GM15510 (cell line): Measurements from ENCODE around the gene TMEM63A.

Experiments used
- POLR2A ChIP-seq: IDR thresholded peaks from 3 replicates; pipeline ENCODE4 v1.6.1; 2011; ENCODE audit warnings: borderline replicate concordance; ENCODE audit not compliant: insufficient read length; ENCODE audit errors: extremely low read depth

Gene TMEM63A

DNA sequence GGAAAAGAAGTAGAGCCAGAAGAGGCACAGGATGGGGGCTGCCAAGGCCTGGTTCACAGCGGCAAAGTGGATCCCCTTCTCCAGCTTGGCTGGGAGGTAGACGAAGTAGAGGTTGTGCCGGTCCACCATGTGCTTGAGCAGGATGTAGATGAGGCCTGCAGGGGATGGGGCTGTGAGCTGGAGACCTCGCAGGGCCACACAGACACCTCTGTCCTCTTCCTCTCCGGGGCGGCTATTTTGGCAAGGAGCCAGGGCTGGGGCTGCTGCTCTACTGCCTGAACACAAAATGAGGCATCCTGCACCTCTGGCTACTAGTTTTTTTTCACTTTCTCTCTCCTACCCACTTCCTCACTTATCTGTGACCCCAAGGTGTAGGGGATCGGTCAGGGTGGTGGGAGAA, 32.3 kb downstream of the TMEM63A start:
- TF ChIP-seq POLR2A = no peak

DNA sequence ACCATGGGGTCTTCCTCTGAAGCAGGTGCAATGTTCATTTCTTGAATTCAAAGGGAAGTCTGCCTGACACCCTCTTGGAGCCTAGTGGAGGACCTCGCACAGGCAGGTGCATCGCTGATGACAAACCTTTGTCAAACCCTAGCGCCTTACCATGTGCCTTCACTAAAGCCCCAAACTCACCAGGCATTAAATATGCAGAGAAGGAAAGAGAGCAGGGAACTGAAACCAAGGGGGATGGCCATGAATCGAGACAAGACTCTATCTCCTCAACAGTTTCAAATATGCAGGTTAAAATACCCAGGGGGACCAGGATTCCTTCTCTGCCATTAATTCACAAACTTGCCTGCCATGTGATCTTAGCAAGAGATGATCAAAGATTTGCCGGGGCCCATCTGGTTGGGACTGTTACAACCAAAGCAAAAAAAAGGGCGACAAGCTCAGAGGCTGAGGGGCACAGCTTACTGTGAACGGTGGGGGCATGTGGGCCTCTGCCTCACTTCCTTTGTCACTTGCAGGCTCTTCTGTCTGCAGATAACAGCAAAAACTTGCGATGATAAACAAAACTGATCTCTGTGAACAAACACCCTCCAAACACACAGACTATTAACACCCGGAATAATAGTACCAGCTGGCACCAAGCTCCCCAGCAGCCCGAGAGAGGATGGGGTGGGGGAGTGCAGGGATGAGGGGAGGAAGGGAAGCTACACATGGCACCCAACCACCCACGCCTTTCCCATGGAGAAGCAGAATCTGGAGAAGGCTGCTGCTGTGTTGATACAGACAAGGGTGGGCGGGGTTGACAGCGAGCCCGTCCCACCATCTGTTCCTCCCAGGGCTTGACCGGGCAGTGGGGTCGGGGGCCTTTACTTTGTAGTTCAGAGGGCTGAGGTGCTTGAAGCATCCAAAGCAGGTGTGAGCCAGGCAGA, 33.9 kb downstream of the TMEM63A start:
- TF ChIP-seq POLR2A = no peak

DNA sequence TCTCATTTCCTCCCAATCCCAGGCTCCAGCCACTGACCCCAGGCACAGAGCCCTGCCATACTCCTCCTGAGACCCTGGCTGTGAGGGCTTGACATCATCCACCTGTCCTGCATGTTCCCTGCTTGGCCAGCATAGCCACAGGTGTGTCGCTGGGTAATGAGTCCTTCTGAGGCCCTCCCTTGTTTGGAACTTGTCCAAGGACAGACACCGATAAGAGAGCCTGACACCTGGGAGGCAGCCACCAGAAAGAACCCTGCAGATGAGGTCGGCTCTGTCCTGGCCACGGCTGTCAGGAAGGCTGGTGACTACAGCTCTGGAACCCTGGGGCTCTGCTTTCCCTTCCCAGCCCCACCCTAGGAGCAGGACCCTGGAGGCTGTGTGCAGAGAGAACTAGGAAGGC, 34.6 kb downstream of the TMEM63A start:
- no peak for TF ChIP-seq POLR2A

DNA sequence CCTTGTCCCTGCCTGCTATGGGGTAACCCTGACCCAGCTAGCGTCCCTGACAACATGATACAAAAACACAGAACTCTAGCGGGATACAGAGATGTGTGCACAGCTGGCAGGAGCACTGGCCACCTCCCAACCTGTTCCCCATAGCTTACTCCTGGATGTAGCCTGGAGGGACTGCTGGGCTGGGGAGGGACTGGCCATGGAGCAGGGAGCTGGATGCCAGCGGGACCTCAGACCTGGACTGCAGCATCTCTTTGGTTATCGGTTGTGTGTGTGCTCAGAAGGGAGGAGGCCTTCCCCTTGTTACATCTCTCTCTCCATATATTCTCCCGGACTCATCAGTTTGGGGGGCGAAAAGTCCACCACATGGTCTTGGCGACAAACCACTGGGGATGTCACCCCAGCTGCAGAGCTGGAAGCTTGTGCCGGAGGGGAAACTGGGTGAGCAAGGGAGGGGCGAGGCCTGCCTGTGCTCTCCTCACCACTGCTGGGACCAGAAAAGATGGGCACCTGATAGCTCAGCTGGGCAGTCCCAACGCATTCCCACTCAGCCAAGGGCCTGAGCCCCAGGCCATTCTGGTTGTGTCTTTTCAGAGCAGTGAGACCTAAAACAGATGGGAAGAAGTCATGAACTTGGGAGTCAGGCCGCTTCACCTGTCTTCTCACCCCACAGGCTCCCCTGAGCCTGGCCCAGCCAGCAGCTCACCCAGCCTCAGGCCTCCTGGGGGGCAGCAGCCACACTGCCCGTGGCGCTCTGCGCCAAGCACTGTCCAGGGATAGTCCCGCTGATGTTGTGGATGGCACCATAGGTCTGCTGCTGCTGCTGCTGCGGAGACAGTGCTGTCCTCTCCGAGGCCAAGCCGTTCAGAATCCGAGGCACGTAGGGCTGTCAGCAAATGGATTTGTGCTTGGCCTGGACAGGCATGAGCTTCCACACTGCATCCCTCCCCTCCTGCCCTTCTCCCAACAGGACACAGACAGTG, 35.6 kb downstream of the TMEM63A start:
- TF ChIP-seq POLR2A = no peak

DNA sequence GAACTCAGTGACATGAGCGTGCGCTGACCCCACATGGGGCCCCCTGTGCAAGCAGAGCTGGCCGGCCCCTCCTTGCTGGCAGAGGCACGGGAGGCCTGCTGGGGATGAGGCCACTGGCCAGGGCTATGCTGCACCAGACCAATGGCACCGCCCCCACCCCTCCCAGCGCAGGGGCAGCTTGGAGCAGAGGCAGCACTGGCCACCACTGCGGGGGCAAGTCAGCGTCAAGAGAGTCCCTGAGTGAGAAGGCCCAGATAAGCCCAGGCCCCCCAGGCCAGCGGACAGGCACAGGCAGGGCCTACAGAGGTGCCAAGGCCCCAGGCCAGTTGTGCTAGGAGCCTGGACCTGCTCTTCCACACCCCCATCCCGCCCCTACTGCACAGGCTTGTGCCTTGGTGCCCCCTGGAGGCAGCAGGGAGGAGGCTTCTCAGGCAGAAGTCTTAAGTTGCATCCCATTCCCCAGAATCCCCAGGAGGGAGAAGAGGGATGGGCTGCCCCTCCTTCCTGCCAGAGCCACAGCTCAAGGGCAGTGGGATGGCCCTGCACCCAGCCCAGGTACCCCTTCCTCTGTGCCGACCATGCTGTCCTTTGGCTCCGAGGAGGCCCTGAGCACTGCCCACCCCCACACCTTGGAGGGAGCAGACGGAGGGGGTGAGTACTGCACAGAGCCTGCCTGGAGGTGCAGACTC, 36.5 kb downstream of the TMEM63A start:
- no peak for TF ChIP-seq POLR2A

DNA sequence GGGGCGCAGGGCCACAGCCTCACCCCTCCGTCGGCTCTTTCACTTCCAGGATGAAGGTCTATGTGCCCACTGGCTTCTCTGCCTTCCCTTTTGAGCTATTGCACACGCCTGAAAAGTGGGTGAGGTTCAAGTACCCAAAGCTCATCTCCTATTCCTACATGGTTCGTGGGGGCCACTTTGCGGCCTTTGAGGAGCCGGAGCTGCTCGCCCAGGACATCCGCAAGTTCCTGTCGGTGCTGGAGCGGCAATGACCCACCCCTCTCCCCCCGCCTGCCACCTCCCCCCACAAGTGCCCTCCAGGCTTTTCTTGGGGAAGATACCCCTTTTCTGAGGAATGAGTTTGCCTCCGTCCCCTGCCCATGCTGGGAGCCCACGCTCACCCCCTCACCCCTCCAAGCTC, 37.1 kb downstream of the TMEM63A start:
- TF ChIP-seq POLR2A = no peak

DNA sequence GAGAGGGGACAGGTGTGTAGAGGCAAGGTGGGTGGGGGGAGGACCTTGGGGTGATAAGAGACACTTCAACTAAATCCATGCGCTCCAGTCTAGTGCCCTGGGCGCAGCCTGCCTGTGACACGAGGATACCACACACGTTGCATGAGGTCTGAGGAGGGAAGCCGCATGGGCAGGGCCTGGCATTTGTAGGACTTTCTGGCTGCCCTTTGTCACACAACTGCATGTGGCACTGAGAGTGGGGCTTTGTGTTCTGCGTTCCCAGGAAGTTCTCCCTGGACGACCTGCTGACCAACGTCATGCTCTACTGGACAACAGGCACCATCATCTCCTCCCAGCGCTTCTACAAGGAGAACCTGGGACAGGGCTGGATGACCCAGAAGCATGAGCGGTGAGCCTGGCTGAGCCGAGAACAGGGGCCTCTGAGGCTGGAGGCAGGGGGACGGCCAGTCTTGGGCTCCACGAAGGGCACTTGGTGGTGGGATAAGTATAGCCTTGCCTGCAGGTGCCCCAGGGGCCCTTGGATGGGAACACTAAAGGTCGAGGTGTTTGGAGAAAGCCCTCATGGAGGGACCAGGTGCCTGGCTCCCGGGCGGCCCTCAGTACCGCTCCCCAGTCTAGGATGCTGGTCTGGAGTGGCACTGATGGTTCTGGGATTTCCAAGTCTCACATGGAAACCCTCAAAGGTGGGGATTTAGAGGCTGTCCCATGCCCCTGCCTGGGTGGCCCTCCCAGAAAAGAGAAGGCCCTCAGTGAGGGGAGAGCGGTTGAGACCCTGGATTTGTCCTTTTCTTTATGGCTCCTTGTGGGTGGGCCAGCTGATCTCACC, 37.7 kb downstream of the TMEM63A start:
- no peak for TF ChIP-seq POLR2A

DNA sequence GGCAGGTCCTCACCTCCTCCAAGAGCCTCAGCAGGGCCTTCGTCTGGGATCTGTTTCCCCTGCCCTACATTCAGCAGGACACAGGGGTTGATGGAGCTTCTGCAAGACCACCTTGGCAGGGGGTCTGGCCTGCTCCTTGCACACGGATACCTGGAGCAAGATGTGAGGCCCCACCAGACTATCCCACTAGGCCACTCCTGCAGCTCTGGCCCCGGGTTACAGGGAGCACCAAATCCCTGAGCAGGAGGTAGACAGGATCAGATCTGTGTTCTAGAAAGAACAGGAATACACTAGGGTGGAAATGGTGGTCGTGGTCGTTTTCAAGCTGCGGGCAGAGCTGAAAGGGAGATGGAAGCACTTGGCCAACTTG, 38.8 kb downstream of the TMEM63A start:
- no peak for TF ChIP-seq POLR2A

DNA sequence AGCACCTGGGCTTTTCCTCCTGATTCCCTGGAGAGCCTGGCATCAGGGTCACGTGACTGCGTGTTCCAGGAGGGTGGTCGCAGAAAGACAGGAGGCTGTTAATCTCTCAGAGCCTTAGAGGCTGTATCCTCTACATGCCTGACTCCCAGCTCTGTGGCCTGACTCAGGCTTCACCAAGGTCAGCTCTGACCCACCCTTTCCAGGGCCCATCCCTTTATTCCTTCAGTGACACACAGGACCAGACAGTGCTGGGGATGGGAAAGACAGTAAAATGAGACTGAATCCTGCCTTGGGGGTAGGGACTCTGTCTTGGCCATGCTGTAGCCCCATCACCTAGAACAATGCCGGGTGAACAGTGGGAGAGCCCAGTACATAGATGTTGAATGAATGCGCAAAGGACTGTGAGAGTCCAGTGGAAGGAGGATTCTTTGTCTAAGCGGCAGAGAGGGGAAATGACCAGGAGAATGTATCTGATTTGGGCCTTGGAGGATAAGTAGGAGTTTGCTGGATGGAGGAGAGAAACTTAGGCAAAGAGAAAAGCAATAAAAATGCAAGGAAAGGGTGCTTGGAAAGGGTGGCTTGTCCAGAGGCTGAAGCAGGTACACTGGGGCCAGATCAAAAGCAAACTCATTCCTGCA, 39.3 kb downstream of the TMEM63A start:
- no peak for TF ChIP-seq POLR2A

DNA sequence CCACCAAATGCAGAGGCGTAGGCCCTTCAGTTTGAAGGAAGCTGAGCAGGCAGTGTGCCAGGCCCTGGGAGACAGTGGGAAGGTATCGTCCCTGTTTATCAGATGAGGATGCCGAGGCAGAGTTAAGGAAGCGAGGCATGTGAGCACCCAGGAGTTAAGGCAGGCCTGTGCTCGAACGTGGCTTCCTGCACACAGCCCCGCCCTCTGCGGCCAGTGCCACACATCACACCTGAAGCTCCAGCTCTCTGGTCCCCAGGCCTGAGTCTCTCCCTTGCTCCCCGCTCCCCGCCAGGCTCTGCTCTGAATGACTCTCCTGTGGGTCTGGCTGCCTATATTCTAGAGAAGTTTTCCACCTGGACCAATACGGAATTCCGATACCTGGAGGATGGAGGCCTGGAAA, 40.1 kb downstream of the TMEM63A start:
- TF ChIP-seq POLR2A = no peak

DNA sequence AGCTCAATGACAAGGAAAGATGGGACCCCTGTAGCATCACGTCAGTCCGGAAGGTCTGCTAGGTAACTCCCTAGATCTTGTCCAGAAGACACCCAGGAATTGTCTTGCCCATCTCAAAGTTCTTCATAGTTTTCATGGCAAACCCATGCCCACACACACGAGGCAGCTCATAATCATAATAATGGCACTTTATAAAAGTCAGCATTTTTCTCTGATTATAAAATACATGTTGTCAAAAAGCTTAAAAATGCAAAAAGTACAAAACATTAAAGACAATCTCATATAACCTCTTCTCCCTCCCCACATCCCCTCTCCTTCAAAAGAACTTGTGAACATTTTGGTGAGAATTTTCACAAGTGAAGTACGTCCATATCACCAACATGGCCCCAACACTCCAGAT, 41.5 kb downstream of the TMEM63A start:
- TF ChIP-seq POLR2A = no peak

DNA sequence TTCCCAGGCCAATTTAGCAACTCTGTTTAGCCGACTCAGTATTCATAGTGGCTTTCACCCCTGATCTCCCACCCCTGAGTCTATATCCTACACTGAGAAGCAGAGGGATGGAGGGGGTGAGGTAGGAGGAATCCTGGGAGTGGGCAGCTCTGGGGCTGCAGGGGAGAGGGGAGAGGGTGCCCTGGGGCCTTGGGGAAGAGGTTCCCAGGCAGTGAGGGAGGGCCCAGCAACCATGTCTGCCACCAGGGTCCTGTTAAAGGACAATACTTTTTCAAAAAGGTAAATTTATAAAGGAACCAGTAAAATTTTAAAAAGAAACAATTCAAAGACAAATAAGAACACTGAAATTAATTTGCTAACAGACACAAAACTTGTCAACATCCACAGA, 42.0 kb downstream of the TMEM63A start:
- TF ChIP-seq POLR2A = no peak

DNA sequence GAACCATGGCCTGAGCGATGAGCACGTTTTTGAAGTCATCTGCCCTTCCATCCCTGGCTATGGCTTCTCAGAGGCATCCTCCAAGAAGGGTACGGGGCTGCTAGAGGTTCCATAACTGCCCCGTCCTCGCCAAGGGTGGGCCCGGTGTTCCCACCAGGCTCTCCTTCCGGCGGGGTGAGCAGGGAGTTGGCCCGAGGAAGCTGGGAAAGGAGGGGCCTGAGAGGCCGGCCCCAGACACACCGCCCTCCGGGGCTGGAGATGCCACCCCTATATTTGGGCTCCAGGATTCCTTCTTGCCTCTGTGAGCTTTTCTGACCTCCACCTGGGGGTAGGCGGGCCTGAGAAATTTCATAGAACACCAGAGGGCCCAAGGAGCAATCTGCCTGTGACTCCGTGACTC, 43.4 kb downstream of the TMEM63A start:
- no peak for TF ChIP-seq POLR2A

DNA sequence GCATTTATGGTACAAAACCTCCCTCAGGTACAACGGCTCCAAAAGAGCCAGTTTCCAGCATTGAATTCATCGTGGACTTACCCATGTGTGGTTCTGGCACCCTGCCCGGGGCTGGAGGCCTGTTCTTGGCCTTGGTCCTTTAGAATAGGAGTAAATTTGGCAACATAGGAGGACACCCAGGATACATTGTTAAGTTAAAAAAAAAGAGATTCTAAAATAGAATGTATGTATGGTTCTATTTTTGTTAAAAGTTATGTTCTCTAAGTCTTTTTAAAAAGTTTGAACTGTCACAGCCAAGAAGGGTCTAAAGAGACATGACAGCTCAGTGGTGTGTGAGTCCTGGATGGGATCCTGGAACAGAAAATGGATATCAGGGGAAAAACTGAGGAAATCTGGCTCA, 46.3 kb downstream of the TMEM63A start:
- no peak for TF ChIP-seq POLR2A
